SK-N-SH treated with all-trans-retinoic acid at 6 μM for 48 hours (cell line): Measurements from ENCODE around the gene GRID1.

Experiments
- ATAC-seq: fragments of 200-7000 bp; cut with Tn5 transposase; 3 replicates; pipeline ENCODE4 v1.9.1; 2020; ENCODE audit warnings: mild to moderate bottlenecking, moderate library complexity
- ARNTL ChIP-seq: fragments of 450-650 bp; formaldehyde crosslinking; IDR thresholded peaks from 2 replicates; pipeline ENCODE4 v1.5.0; 2020; ENCODE audit warnings: low read depth, mild to moderate bottlenecking, moderate library complexity, borderline replicate concordance
- BACH2 ChIP-seq: fragments of 250-450 bp; sonication (Bioruptor Pico); IDR thresholded peaks from 2 replicates; pipeline ENCODE4 v1.9.0; 2021; ENCODE audit warnings: mild to moderate bottlenecking, borderline replicate concordance
- CSDC2 ChIP-seq: fragments of 250-450 bp; sonication (Bioruptor Pico); IDR thresholded peaks from 2 replicates; pipeline ENCODE4 v1.5.0; 2020; ENCODE audit warnings: mild to moderate bottlenecking, moderate library complexity
- ESRRG ChIP-seq: fragments of 250-450 bp; sonication (Bioruptor Pico); IDR thresholded peaks from 2 replicates; pipeline ENCODE4 v1.6.1; 2021; ENCODE audit warnings: mild to moderate bottlenecking
- GLIS3 ChIP-seq: fragments of 250-450 bp; sonication (Bioruptor Pico); IDR thresholded peaks from 2 replicates; pipeline ENCODE4 v1.5.0; 2020; ENCODE audit warnings: mild to moderate bottlenecking, moderate library complexity
- ISL1 ChIP-seq: fragments of 250-450 bp; sonication (Bioruptor Pico); IDR thresholded peaks from 2 replicates; pipeline ENCODE4 v2.1.2; 2022; ENCODE audit warnings: mild to moderate bottlenecking, moderate library complexity
- OSR1 ChIP-seq: fragments of 250-450 bp; sonication (Bioruptor Pico); IDR thresholded peaks from 2 replicates; pipeline ENCODE4 v1.8.0; 2022; ENCODE audit warnings: moderate library complexity, mild to moderate bottlenecking, inconsistent platforms
- PPARA ChIP-seq: fragments of 250-450 bp; sonication (Bioruptor Pico); IDR thresholded peaks from 2 replicates; pipeline ENCODE4 v1.5.0; 2020; ENCODE audit warnings: mild to moderate bottlenecking, borderline replicate concordance
- RARB ChIP-seq: fragments of 250-450 bp; sonication (Bioruptor Pico); IDR thresholded peaks from 2 replicates; pipeline ENCODE4 v1.8.0; 2021; ENCODE audit warnings: mild to moderate bottlenecking, moderate library complexity
- SNAI2 ChIP-seq: fragments of 250-450 bp; sonication (Bioruptor Pico); IDR thresholded peaks from 2 replicates; pipeline ENCODE4 v1.5.0; 2020; ENCODE audit warnings: mild to moderate bottlenecking, moderate library complexity
- TCF4 ChIP-seq: fragments of 250-450 bp; sonication (Bioruptor Pico); IDR thresholded peaks from 2 replicates; pipeline ENCODE4 v1.8.0; 2021; ENCODE audit warnings: mild to moderate bottlenecking, moderate library complexity, borderline replicate concordance
- TOX ChIP-seq: fragments of 250-450 bp; sonication (Bioruptor Pico); IDR thresholded peaks from 2 replicates; pipeline ENCODE4 v1.8.0; 2021; ENCODE audit warnings: mild to moderate bottlenecking, moderate library complexity, borderline replicate concordance
- ZC3H10 ChIP-seq: fragments of 250-450 bp; sonication (Bioruptor Pico); IDR thresholded peaks from 2 replicates; pipeline ENCODE4 v1.5.1; 2021; ENCODE audit warnings: mild to moderate bottlenecking, moderate library complexity
- ZFP3 ChIP-seq: fragments of 250-450 bp; sonication (Bioruptor Pico); IDR thresholded peaks from 2 replicates; pipeline ENCODE4 v1.5.0; 2020; ENCODE audit warnings: mild to moderate bottlenecking, moderate library complexity
- ZNF565 ChIP-seq: fragments of 450-650 bp; formaldehyde crosslinking; conservative IDR thresholded peaks from 2 replicates; pipeline ENCODE4 v1.5.0; 2020; ENCODE audit warnings: low read depth, mild to moderate bottlenecking, moderate library complexity
- ZNF70 ChIP-seq: fragments of 450-650 bp; formaldehyde crosslinking; IDR thresholded peaks from 2 replicates; pipeline ENCODE4 v1.5.0; 2020; ENCODE audit warnings: mild to moderate bottlenecking, moderate library complexity
- TF ChIP-seq, protein P1 (sequence below): fragments of 250-450 bp; sonication (Bioruptor Pico); IDR thresholded peaks from 2 replicates; pipeline ENCODE4 v1.5.1; 2020; ENCODE audit warnings: low read depth, mild to moderate bottlenecking, moderate library complexity
- TF ChIP-seq, protein P2 (sequence below): fragments of 250-450 bp; sonication (Bioruptor Pico); IDR thresholded peaks from 2 replicates; pipeline ENCODE4 v1.5.1; 2021; ENCODE audit warnings: mild to moderate bottlenecking, moderate library complexity
- TF ChIP-seq, protein P3 (sequence below): fragments of 250-450 bp; sonication (Bioruptor Pico); IDR thresholded peaks from 2 replicates; pipeline ENCODE4 v1.8.0; 2021; ENCODE audit warnings: low read depth, mild to moderate bottlenecking, moderate library complexity, borderline replicate concordance
- TF ChIP-seq, protein P4 (sequence below): fragments of 250-450 bp; sonication (Bioruptor Pico); IDR thresholded peaks from 2 replicates; pipeline ENCODE4 v1.8.0; 2020; ENCODE audit warnings: mild to moderate bottlenecking, moderate library complexity, borderline replicate concordance

The GRID1 gene

DNA sequence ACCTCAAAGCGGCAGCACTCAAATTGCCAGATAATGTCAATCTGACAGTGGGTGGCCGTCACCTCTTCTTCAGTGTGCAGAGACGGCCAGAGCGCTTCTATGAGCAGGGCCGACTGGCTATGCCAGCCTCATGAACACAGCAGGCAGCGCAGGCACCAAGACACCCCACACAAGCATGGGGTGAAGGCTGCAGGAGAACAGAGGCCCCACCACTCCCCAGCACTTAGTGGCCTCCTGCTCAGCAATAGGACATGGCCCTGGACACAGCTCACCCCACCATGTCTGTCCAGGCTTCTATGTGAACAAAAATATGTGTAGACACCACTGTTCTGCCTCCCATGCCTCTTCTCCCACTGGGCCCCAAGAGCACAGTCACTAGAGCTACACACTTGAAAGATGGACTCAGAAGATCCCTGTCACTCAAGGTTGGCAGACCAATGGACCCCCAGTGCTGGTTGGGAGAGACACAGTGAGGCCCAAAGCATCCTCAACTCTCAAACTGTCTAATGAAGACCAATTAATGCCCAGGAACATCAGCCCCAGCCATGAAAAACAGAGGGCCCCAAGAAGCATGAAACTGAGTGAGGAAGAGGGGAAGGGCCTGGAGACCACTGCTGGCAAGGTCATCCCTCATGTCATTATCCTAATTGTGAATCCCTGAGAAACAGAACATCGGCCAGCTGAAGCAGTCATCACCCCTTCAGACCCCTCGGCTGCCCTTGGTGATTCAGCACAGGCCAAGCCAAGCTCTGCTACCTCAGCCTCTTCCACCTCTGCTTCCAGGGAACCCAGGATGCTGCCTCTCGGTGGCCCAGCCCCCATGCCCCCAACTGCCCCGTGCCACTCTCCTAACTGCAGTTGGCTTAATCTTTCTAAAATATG lies 77.7 kb downstream of the GRID1 start:
- TF ChIP-seq, protein P1, sequence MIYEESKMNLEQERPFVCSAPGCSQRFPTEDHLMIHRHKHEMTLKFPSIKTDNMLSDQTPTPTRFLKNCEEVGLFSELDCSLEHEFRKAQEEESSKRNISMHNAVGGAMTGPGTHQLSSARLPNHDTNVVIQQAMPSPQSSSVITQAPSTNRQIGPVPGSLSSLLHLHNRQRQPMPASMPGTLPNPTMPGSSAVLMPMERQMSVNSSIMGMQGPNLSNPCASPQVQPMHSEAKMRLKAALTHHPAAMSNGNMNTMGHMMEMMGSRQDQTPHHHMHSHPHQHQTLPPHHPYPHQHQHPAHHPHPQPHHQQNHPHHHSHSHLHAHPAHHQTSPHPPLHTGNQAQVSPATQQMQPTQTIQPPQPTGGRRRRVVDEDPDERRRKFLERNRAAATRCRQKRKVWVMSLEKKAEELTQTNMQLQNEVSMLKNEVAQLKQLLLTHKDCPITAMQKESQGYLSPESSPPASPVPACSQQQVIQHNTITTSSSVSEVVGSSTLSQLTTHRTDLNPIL (CRISPR knock-in tag): no peak
- TF ChIP-seq CSDC2 (CRISPR knock-in tag) (no peak), ARNTL (CRISPR knock-in tag) (no peak), TOX (CRISPR knock-in tag) (no peak), ISL1 (CRISPR knock-in tag) (no peak), ESRRG (CRISPR knock-in tag) (no peak), ZNF70 (CRISPR knock-in tag) (no peak), BACH2 (CRISPR knock-in tag) (no peak), ZC3H10 (CRISPR knock-in tag) (no peak), TCF4 (CRISPR knock-in tag) (no peak), OSR1 (CRISPR knock-in tag) (no peak)
- TF ChIP-seq, protein P2, sequence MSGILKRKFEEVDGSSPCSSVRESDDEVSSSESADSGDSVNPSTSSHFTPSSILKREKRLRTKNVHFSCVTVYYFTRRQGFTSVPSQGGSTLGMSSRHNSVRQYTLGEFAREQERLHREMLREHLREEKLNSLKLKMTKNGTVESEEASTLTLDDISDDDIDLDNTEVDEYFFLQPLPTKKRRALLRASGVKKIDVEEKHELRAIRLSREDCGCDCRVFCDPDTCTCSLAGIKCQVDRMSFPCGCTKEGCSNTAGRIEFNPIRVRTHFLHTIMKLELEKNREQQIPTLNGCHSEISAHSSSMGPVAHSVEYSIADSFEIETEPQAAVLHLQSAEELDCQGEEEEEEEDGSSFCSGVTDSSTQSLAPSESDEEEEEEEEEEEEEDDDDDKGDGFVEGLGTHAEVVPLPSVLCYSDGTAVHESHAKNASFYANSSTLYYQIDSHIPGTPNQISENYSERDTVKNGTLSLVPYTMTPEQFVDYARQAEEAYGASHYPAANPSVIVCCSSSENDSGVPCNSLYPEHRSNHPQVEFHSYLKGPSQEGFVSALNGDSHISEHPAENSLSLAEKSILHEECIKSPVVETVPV (CRISPR knock-in tag): no peak
- TF ChIP-seq, protein P3, sequence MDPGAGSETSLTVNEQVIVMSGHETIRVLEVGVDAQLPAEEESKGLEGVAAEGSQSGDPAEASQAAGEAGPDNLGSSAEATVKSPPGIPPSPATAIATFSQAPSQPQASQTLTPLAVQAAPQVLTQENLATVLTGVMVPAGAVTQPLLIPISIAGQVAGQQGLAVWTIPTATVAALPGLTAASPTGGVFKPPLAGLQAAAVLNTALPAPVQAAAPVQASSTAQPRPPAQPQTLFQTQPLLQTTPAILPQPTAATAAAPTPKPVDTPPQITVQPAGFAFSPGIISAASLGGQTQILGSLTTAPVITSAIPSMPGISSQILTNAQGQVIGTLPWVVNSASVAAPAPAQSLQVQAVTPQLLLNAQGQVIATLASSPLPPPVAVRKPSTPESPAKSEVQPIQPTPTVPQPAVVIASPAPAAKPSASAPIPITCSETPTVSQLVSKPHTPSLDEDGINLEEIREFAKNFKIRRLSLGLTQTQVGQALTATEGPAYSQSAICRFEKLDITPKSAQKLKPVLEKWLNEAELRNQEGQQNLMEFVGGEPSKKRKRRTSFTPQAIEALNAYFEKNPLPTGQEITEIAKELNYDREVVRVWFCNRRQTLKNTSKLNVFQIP (CRISPR knock-in tag): no peak
- no peak for ATAC-seq

DNA sequence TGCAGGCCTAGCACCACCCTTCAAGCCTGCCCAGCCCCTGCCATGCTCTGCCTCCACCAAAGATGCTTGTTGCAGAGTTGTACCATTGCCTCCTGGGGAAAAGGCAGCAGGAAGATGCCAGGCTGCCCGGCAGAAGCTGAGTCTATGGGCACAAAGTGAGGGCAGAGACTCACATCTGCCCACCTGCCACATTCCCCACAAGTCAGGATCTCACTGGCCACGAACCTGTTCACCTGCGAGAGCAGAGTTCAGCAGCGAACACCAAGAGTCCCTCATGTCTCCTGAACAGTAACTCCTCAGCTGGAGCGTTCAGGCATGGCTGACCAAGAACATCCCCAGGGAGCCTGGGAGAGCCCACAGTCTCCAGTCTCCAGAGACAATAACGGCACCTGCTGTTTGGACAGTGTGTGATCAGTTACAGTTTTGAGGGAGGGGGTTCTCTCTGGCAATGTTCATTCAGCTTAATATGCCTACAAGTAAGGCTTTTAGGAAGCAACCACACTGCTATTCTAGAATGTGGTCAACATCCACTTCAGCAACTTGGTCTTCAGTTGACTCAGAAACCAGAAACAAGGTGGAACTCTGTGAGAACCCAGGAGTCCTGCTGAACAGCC lies 78.5 kb downstream of the GRID1 start:
- ATAC-seq: no peak
- no peak for TF ChIP-seq ZNF565 (CRISPR knock-in tag)
- no peak for TF ChIP-seq ZFP3 (CRISPR knock-in tag)
- TF ChIP-seq PPARA (CRISPR knock-in tag): no peak
- TF ChIP-seq ISL1 (CRISPR knock-in tag): no peak
- no peak for TF ChIP-seq GLIS3
- no peak for TF ChIP-seq SNAI2 (CRISPR knock-in tag)
- TF ChIP-seq ESRRG (CRISPR knock-in tag): no peak

DNA sequence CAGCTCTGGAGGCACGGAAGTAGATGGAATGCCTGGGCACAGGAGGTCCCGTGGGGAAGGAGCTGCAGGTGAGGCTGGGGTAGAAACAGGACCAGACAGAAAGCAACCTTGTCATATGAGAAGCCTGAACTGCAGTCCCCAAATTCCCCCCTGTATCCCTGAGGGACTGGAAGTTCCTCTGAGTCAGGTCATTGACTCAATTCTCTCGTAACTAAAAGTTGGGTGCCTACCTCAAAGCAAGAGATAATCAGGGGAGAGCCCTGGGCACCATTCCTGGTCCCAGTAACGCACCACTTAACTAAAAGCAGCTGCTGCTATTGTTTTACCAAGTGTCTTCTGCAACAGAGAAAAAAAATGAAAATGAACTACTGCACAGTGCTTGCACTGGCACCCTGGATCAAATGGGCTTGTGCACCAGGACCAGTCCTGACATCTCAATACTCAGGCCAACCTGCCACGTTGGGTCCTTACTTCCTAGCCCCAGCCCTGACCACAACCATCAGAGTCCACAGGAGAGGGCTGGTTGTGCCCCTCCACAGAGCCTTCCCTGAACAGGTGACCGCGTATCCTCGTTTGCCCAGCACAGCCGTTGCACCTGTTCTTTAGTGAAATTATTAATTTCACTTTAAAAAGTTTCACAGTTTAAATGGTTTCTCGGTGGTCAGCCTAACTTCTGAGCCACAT lies 79.3 kb downstream of the GRID1 start:
- no peak for TF ChIP-seq ISL1 (CRISPR knock-in tag)
- TF ChIP-seq ESRRG (CRISPR knock-in tag): no peak
- TF ChIP-seq, protein P4, sequence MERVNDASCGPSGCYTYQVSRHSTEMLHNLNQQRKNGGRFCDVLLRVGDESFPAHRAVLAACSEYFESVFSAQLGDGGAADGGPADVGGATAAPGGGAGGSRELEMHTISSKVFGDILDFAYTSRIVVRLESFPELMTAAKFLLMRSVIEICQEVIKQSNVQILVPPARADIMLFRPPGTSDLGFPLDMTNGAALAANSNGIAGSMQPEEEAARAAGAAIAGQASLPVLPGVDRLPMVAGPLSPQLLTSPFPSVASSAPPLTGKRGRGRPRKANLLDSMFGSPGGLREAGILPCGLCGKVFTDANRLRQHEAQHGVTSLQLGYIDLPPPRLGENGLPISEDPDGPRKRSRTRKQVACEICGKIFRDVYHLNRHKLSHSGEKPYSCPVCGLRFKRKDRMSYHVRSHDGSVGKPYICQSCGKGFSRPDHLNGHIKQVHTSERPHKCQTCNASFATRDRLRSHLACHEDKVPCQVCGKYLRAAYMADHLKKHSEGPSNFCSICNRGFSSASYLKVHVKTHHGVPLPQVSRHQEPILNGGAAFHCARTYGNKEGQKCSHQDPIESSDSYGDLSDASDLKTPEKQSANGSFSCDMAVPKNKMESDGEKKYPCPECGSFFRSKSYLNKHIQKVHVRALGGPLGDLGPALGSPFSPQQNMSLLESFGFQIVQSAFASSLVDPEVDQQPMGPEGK (CRISPR knock-in tag): no peak
- TF ChIP-seq ZNF70 (CRISPR knock-in tag): no peak
- no peak for TF ChIP-seq RARB (CRISPR knock-in tag)
- no peak for ATAC-seq
